Natural killer cell treated with Interleukin-12 subunit alpha and Interleukin-12 subunit beta and Interleukin-15 and Interleukin-18, amount 100 ng/mL, for 72 hours (primary cell): ENCODE data around the gene PPP2R5A. TPM values are rescaled to one million over a fixed set of nuclear protein-coding genes. Genes with fewer than 3 reads are reported as not detected.
"Not testable (repeated sequence)": the region's sequence is repeated elsewhere in the genome, so short reads cannot be mapped to it uniquely, and the experiment has no call there.

Experiments used
- ATAC-seq, 2 donors: fragments of 150-1000 bp; cut with Tn5 transposase in 1 of 2; sonication (Bioruptor Pico), chemical (Tn5 transposase) in 1 of 2; 2 replicates each; pipeline ENCODE4 v1.10.0; 2021
- DNase-seq: peaks from one replicate; pipeline ENCODE4 v3.0.0; 2022; ENCODE audit warnings: low spot score
- H3K27ac Mint-ChIP-seq, 2 donors: 1 replicate in 1 of 2; 2 replicates in 1 of 2; pipeline ENCODE4 v1.8.0; 2022; ENCODE audit warnings: mixed read lengths in 2 of 2, mild to moderate bottlenecking in 1 of 2, moderate library complexity in 1 of 2
- H3K27me3 Mint-ChIP-seq, 2 donors: 1 replicate in 1 of 2; 2 replicates in 1 of 2; pipeline ENCODE4 v1.8.0; 2022; ENCODE audit warnings: mixed read lengths in 2 of 2
- H3K36me3 Mint-ChIP-seq: one replicate; pipeline ENCODE4 v1.8.0; 2022; ENCODE audit warnings: mixed read lengths
- H3K4me1 Mint-ChIP-seq, 2 donors: 1 replicate in 1 of 2; 2 replicates in 1 of 2; pipeline ENCODE4 v1.8.0; 2022; ENCODE audit warnings: low read depth in 2 of 2, mixed read lengths in 2 of 2, mild to moderate bottlenecking in 1 of 2
- H3K4me3 Mint-ChIP-seq: one replicate; pipeline ENCODE4 v1.8.0; 2022; ENCODE audit warnings: mixed read lengths
- H3K9me3 Mint-ChIP-seq: 2 replicates; pipeline ENCODE4 v1.8.0; 2022; ENCODE audit warnings: mixed read lengths
- total RNA-seq, 2 donors: library from RNA; stranded (reverse); gene quantifications; one replicate each; pipeline ENCODE4 v1.2.3, GENCODE V29; 2022

PPP2R5A gene
- total RNA-seq, 2 donors from 2014 or later, result 32.7 to 37.6 TPM

- not testable (repeated sequence) for H3K9me3 Mint-ChIP-seq, H3K27ac Mint-ChIP-seq, H3K27me3 Mint-ChIP-seq, ATAC-seq, H3K4me3 Mint-ChIP-seq, H3K36me3 Mint-ChIP-seq, DNase-seq
- H3K4me1 Mint-ChIP-seq, result peaks cover 35 to 37% of the 10 kb centered on the region in 2 donors
Measured at GRCh38 chr1:212321031-212321430, 35.8 kb downstream of the PPP2R5A start.

DNA sequence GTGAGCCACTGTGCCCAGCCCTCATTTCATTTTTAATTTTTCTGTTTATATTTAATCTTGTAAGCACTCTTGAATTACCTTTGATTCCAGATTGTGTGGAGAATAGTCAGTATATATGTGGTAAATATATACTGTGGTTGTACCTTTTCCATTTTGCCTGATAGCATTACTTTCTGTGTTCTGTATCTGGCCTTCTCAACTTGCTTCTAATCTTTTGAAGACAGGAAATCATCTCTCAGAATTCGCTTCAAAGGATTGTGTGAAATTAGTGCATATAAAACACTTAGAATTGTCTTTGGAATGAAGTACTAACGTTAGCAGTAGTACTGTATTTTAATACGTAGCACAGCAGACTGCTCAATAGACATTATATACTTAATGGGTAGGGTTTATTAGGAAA, 37.9 kb downstream of the PPP2R5A start:
- DNase-seq (no peak), ATAC-seq (no peak)
- H3K27ac Mint-ChIP-seq, result peak overlapping the region; percentile 49 to 58
- H3K36me3 Mint-ChIP-seq, result no peaks in the 10 kb centered on the region
- H3K9me3 Mint-ChIP-seq, result no peaks in the 10 kb centered on the region
- no peaks in the 10 kb centered on the region for H3K27me3 Mint-ChIP-seq
- no peak overlapping the region for H3K4me3 Mint-ChIP-seq
- peaks cover 20 to 22% of the 10 kb centered on the region in 2 donors for H3K4me1 Mint-ChIP-seq

GRCh38 chr1:212326541-212326940, 41.3 kb downstream of the PPP2R5A start:
- Mint-ChIP-seq H3K27ac (no peak overlapping the region), H3K9me3 (no peaks in the 10 kb centered on the region), H3K27me3 (no peaks in the 10 kb centered on the region), H3K4me1 (peaks cover 16 to 21% of the 10 kb centered on the region in 2 donors), H3K4me3 (no peak overlapping the region), H3K36me3 (no peaks in the 10 kb centered on the region)
- no peak for DNase-seq
- no peak for ATAC-seq

DNA sequence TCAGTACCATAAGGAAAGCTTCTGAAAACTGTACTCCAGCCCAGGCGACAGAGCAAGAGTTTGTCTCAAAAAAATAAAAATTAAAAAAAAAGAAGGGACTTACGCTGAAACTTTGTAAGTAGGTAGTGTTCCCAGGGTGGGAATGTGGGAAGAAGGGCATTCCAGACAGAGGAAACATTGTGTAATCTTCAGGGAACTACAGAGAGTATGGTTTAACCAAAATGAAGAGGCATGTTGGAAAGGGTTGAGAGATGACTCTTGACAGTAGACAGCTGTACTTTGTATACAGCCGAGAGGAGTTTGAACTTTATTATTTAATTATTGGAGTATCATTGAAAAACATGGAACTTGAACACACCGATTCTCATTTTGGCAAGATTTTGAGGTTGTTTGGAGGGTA, 43.0 kb downstream of the PPP2R5A start:
- no peak for ATAC-seq
- Mint-ChIP-seq H3K9me3 (no peaks in the 10 kb centered on the region), H3K4me3 (no peak overlapping the region), H3K36me3 (no peaks in the 10 kb centered on the region), H3K27me3 (no peaks in the 10 kb centered on the region), H3K4me1 (peaks cover 12 to 18% of the 10 kb centered on the region in 2 donors), H3K27ac (no peak overlapping the region)
- no peak for DNase-seq

GRCh38 chr1:212329105-212329504, 43.9 kb downstream of the PPP2R5A start:
- Mint-ChIP-seq H3K9me3 (no peaks in the 10 kb centered on the region), H3K36me3 (peaks cover 6% of the 10 kb centered on the region), H3K27me3 (no peaks in the 10 kb centered on the region), H3K4me1 (peaks cover 8 to 14% of the 10 kb centered on the region in 2 donors), H3K27ac (no peak overlapping the region), H3K4me3 (no peak overlapping the region)
- ATAC-seq, result no peak
- no peak for DNase-seq

DNA sequence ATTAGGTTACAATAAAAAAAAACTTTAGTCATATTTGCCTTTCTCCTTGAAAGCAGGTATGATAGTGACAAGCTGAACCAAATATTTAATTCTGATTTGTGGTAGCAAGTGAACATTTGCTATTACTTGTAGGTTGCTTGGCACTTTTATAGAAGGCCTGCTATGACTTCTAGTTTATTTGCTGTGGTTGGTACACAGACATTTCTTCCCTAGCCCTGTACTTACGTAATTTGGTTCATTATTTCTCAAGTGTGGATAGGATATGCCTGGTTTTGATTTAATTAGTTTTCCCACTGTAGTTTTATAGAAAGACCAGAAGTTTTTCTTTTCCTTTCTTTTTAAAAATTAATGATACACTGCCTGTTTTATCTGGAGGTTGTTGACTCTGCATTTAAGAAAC, 55.9 kb downstream of the PPP2R5A start:
- H3K27me3 Mint-ChIP-seq, result no peaks in the 10 kb centered on the region
- ATAC-seq, result no peak
- H3K27ac Mint-ChIP-seq, result peak overlapping the region in 1 of 2 donors; percentile 35
- DNase-seq, result no peak
- H3K9me3 Mint-ChIP-seq, result no peaks in the 10 kb centered on the region
- H3K36me3 Mint-ChIP-seq, result no peaks in the 10 kb centered on the region
- H3K4me3 Mint-ChIP-seq, result no peak overlapping the region
- H3K4me1 Mint-ChIP-seq, result peaks cover 0 to 6% of the 10 kb centered on the region in 2 donors

DNA sequence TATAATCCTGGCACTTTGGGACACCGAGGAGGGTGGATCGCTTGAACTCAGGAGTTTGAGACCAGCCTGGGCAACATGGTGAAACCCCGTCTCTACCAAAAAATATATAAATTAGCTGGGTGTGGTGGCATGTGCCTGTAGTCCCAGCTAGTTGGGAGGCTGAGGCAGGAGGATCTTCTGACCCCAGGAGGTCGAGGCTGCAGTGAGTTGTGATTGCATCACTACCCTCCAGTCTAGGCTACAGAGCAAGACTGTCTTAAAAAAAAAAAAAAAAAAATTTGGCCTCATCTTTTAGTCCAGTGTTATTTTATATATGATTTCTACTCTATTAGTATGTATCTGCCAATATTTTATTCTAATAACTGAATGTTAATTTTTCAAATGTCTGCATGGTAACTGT, 59.7 kb downstream of the PPP2R5A start:
- H3K27ac Mint-ChIP-seq, result no peak overlapping the region
- no peak for DNase-seq
- no peak for ATAC-seq
- no peak overlapping the region for H3K4me3 Mint-ChIP-seq
- no peaks in the 10 kb centered on the region for H3K36me3 Mint-ChIP-seq
- no peaks in the 10 kb centered on the region for H3K27me3 Mint-ChIP-seq
- H3K9me3 Mint-ChIP-seq, result no peaks in the 10 kb centered on the region
- H3K4me1 Mint-ChIP-seq, result peaks cover 6 to 9% of the 10 kb centered on the region in 2 donors

GRCh38 chr1:212346601-212347000, 61.4 kb downstream of the PPP2R5A start:
- no peak for DNase-seq
- Mint-ChIP-seq H3K27ac (no peak overlapping the region), H3K27me3 (no peaks in the 10 kb centered on the region), H3K4me3 (no peak overlapping the region), H3K9me3 (no peaks in the 10 kb centered on the region), H3K36me3 (no peaks in the 10 kb centered on the region), H3K4me1 (peaks cover 3 to 9% of the 10 kb centered on the region in 2 donors)
- no peak for ATAC-seq

- no peak overlapping the region for H3K4me3 Mint-ChIP-seq
Measured at GRCh38 chr1:212351588-212352362, 66.6 kb downstream of the PPP2R5A start.

DNA sequence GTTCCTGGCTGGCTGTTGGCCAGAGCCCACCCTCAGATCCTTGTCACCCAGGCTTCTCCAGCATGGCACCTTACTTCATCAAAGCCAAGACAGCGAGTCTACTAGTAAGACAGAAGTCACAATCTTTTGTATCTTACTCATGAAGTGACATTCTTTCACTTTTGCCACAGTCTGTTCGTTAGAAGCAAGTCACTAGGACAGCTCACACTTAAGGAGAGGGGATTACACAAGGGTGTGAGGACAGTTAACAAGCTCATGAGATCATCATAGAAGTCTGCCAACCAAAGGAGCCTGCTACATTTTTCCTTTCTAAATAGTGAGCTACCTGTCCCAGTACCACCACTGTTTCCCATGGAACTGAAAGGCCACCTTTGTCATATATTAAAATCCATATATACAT, 68.0 kb downstream of the PPP2R5A start:
- H3K27me3 Mint-ChIP-seq, result no peaks in the 10 kb centered on the region
- peaks cover 6 to 10% of the 10 kb centered on the region in 2 donors for H3K4me1 Mint-ChIP-seq
- ATAC-seq (peak in 1 of 2 donors; percentile 75), DNase-seq (no peak)
- H3K9me3 Mint-ChIP-seq, result no peaks in the 10 kb centered on the region
- peak overlapping the region; percentile 48 to 66 for H3K27ac Mint-ChIP-seq
- H3K4me3 Mint-ChIP-seq, result no peak overlapping the region
- peaks cover 12% of the 10 kb centered on the region for H3K36me3 Mint-ChIP-seq

More at GRCh38 chr1:212351588-212352362, 66.6 kb downstream of the PPP2R5A start:
- H3K9me3 Mint-ChIP-seq, result no peaks in the 10 kb centered on the region
- DNase-seq, result no peak
- peaks cover 6 to 16% of the 10 kb centered on the region in 2 donors for H3K4me1 Mint-ChIP-seq
- H3K36me3 Mint-ChIP-seq, result peaks cover 5% of the 10 kb centered on the region
- ATAC-seq, result no peak
- peak overlapping the region in 1 of 2 donors; percentile 66 for H3K27ac Mint-ChIP-seq
- no peaks in the 10 kb centered on the region for H3K27me3 Mint-ChIP-seq

DNA sequence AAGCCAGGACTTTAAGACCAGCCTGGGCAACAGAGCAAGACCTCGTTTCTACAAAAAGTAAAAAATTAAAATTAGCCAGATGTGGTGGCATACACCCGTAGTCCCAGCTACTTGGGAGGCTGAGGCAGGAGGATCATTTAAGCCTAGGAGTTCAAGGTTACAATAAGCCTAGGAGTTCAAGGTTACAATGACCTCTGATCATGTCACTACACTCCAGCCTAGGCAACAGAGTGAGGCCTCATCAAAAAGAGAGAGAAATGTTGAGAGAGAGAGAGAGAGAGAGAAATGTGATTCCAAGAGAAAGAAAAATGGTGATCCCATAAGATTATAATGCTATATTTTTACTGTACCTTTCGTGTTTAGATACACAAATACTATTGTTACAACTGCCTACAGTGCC, 69.3 kb downstream of the PPP2R5A start:
- Mint-ChIP-seq H3K27me3 (no peaks in the 10 kb centered on the region), H3K36me3 (peaks cover 16% of the 10 kb centered on the region), H3K9me3 (no peaks in the 10 kb centered on the region), H3K4me3 (no peak overlapping the region), H3K4me1 (peaks cover 6 to 11% of the 10 kb centered on the region in 2 donors), H3K27ac (peak overlapping the region in 1 of 2 donors; percentile 17)
- DNase-seq (no peak), ATAC-seq (no peak)

GRCh38 chr1:212355230-212355969, 70.2 kb downstream of the PPP2R5A start:
- ATAC-seq, result no peak
- Mint-ChIP-seq H3K36me3 (peaks cover 21% of the 10 kb centered on the region), H3K27ac (no peak overlapping the region), H3K9me3 (no peaks in the 10 kb centered on the region), H3K27me3 (no peaks in the 10 kb centered on the region), H3K4me1 (peaks cover 14 to 20% of the 10 kb centered on the region in 2 donors), H3K4me3 (no peak overlapping the region)
- DNase-seq, result no peak

DNA sequence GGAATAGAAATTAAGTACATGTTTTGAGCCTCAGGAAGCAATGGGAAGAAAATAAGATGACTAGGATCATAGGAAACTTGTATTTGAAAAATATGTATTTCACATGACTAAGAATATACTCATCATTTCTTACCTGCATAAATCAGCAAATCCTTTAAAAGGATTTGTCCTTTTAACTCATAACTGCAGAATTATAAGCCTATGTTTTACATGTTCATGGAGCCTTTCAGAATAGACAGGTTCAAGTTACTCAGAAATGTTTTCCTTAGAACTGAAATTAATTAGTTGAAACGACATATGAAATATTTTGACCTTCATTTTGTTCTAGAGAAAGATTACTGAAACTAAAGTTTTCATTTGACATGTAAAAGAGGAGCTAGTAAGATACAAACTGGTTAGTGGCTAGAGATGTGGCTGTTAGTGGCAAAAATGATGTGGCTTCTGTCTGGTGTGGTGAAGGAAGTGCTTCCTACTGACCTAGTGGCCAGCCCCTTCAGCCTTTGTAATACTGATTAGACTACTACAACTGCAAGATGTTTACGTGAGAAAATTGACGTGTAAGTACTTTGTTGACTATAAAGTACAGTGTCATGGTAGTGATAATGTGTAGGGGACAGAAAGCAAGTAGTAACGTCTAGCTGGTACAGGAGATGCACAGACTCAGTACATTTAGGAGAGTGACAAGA, 74.7 kb downstream of the PPP2R5A start:
- ATAC-seq, result peak; percentile 53 to 89
- peaks cover 18% of the 10 kb centered on the region for H3K36me3 Mint-ChIP-seq
- peaks cover 8 to 15% of the 10 kb centered on the region in 2 donors for H3K4me1 Mint-ChIP-seq
- peak overlapping the region; percentile 0 for H3K4me3 Mint-ChIP-seq
- H3K27me3 Mint-ChIP-seq, result no peaks in the 10 kb centered on the region
- DNase-seq, result no peak
- no peaks in the 10 kb centered on the region for H3K9me3 Mint-ChIP-seq
- H3K27ac Mint-ChIP-seq, result peak overlapping the region; percentile 65 to 70

- Mint-ChIP-seq H3K27ac (peak overlapping the region; percentile 39 to 51), H3K36me3 (peaks cover 19% of the 10 kb centered on the region), H3K4me1 (peaks cover 12 to 17% of the 10 kb centered on the region in 2 donors), H3K4me3 (no peak overlapping the region), H3K9me3 (no peaks in the 10 kb centered on the region), H3K27me3 (no peaks in the 10 kb centered on the region)
- ATAC-seq (no peak), DNase-seq (no peak)
Measured at GRCh38 chr1:212364985-212365384, 79.8 kb downstream of the PPP2R5A start.
